H1 (cell line): ENCODE results near the gene EGFR. TPM values are rescaled to one million over a fixed set of nuclear protein-coding genes. Genes with fewer than 3 reads are reported as not detected.

Experiments used
- CHD7 ChIP-seq: fragments of 300-600 bp; sonication (generic); IDR thresholded peaks from 2 replicates; pipeline ENCODE4 v1.7.1; 2012; ENCODE audit warnings: low read length, moderate library complexity, mild to moderate bottlenecking, inconsistent platforms; ENCODE audit not compliant: insufficient replicate concordance
- RFX5 ChIP-seq: IDR thresholded peaks from 2 replicates; pipeline ENCODE4 v1.6.1; 2011; ENCODE audit warnings: low read depth, low read length, improper control_type of control experiment, borderline replicate concordance
- SIX5 ChIP-seq: IDR thresholded peaks from 2 replicates; pipeline ENCODE4 v1.6.1; 2011; ENCODE audit warnings: mild to moderate bottlenecking, low read depth, low read length
- polyA plus RNA-seq, 7 experiments: library from polyadenylated mRNA; depleted of rRNA in 3 of 7; stranded (reverse) in 5 of 7; unstranded in 2 of 7; fragments of >200 nt in 5 of 7; fragments of 200-250 nt in 2 of 7; gene quantifications; 1 replicate in 5 of 7; 2 replicates in 1 of 7; 4 replicates in 1 of 7; pipeline versions ENCODE4 v1.2.1 to v1.2.3, GENCODE V29; 2011 to 2013; ENCODE audit warnings: missing spikeins in 2 of 7, mixed read lengths in 2 of 7
- total RNA-seq: library from RNA; stranded (reverse); fragmentation: NEBNext Ultra II Directional; extraction: Animal tissue kit (Norgen Biotek cat#: 25700); gene quantifications from 2 replicates; pipeline ENCODE4 v1.2.1, GENCODE V29; 2021

The EGFR gene
- total and polyA plus RNA-seq, 2 of the 8 experiments (the other 6 are each of a cell fraction or from before 2014, with no cell fraction given): 1.9 to 5.8 TPM

DNA sequence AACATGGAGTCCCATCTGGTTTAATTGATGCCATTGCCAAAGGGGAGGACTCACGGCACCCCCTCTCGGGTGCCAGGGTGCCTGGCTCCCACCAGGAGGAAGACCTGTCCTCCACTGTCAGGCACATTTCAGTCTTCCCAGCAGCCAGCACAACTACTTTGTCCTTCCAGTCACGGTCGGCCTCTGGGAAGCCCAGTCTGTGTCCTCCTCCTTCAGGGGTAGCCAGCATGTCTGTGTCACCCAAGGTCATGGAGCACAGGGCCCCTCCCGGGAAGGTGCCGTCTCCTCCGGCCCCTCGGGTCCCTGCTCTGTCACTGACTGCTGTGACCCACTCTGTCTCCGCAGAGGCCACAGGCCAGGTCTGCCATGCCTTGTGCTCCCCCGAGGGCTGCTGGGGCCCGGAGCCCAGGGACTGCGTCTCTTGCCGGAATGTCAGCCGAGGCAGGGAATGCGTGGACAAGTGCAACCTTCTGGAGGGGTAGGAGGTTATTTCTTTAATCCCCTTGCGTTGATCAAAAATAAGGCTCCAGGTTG lies 142.4 kb downstream of the EGFR start (continued):
- TF ChIP-seq CHD7: no peak
- no peak for TF ChIP-seq RFX5
- TF ChIP-seq SIX5: no peak
